GM19397 (cell line): ENCODE results near the gene LAMB3.

ENCODE experiments used
- ATAC-seq: cut with Tn5 transposase; IDR thresholded peaks from one replicate; pipeline ENCODE4 v1.9.1; 2021; ENCODE audit warnings: mild to moderate bottlenecking, moderate library complexity; ENCODE audit not compliant: unreplicated experiment

The LAMB3 gene

DNA sequence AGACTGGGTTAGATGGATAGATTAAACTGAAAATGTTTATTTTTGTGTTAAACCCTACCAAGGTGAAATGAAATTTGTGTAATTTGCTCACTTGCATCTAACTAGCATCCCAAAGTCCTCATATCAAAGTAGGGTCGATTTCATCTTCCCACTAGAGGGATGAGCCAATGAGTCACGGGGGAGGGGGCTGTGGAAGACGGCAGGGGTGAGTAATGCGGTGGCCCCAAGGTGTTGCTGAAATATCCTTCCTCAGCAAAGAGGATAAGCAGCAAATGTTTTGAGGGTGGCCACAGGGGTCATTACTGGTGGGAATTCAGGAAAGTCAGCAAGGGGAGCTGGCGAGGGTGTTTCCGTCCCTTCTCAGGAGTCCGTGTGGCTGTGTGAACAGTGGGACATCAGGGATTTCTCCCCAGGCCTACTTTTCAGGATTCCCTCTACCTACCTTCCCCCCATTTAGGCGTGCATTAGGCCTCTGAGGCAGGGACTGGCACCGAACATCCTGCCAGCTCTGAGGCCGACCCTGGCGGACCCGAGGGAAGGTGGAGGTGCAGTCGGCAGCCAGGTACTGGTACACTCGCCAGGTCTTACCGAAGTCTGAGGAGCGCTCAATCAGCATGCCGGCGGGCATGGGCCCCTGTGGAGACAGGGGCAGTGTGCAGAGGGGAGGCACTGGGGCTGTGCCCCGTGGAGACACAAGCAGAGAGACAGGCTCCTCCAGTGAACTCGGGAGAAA, 18.1 kb downstream of the LAMB3 start:
- ATAC-seq: no peak

DNA sequence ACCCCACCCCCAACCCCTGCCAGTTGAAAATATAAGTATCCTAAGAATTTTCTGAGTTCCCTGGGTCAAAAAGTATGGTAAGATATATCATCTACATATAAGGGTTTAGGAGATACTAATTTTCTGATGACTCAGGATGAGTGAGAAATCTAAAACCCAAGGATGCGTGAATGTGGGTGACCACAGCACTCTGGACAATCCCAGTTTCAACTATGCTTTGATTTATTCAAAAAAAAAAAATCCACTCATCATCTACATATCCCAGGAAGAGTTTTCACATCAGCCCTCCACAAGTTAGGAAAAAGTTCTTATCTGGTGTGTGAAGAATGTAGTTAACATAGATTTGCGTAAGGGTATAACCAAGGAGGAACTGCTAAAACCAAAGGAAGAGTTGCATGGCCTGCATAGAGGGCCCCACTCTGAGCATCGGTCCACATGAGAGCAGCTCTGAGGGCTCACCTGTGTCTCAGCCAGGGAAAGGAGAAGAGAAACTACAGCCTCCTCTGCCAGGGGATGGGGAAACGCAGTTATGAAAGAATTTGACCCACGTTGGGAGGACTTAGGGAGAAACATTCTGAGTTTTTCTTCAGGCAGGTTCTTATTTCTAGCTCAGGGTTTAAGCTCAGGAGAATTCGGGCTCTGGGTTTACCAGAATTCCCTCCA, 18.8 kb downstream of the LAMB3 start:
- no peak for ATAC-seq

DNA sequence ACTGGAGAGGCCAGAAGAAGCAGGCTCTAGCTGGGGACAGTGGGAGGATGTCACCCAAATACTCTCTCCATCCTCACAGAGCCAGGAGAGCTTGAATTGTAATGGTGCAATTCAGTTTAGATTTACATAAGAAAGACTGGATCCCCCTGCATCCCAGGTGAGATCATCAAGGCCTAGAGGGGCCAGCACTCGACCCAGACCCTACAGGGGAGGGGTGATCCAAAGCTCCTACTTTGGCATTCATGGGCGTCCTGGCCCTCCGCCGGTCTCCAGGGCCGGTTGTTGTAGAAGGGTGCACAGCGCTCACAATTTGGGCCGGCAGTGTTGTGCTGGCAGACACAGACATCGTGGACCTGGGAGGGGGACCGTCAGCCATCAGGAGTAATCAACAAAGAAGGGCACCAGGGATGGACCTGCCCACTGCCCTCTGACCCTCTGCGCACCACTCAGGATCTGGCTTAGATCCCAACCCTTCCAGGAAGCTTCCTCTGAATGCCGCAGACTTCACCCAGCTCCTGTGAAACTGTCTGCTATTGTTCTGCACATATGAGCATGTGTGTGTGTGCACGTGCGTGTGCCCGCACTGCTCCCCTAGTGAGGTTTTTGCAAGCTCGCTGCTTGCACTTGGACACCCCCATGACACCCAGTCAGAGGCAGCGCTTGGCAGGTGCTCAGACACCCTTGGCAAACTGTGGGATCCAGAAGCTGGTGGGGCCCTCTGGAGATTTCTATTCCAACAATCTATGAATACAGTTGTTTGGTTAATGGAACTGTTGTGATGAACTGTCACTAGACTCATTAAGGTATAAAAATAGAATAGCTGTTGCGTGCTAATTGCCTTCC, 21.6 kb downstream of the LAMB3 start:
- no peak for ATAC-seq

DNA sequence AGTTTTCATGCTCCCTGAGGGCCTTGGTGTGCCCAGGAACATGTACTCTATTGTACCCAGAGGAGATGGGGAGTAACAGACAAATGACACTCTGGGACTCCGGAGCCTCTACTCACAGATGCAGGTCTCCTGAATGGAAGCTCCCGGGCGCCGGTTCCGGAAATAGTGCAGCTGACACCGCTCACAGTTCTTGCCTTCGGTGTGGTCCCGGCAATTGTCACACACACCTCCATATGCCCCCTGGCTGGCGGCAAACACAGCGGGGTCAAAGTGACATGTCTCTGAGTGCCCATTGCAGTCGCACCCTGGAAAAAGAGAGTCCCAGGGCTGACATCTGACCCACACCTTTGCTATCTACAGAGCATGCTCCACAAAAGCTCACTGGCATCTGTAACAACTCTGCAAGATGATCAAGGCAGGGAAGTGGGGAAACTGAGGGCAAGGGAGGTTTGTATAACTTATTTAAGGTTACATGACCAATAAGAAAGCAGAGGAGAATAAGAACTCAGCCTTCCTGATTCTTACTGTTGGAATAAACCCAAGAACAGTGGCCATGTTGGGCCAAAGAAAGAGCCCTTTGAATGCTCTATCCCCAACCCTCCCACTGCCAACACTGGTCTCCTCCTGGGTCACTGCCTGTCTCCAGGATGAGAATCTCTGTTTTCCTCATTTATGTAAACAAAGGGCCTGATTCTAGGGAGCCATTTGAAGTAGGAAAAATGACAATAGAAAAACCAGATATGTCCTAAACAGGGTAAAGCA, 22.4 kb downstream of the LAMB3 start:
- no peak for ATAC-seq

DNA sequence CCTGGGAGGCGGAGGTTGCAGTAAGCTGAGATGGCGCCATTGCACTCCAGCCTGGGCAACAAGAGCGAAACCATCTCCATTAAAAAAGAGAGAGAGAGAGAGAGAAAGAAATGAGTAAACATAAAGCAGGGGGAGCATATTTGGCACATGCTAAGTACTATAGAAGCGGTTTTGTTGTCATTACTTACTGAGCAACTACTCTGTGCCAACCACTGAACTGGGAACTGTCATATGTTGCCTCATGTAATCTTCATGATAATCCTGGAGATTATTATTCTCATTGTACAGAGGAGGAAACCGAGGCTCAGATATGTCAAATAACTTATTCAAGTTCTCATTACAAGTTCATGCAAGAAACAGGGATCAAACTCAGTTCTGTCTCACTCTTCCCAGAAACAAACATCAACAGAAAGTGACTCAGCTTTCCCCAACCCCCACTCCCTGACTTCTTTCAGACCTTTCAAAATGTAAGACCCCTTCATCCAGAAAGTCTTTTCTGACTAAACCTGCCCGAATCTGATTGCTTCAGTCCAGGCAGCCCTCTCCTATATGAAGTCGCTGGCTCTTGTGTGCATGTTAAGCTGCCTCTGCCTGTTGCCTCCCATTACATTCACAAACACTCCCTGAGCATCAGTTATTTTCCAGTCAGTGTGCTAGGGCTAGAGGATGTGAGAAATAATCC, 23.5 kb downstream of the LAMB3 start:
- no peak for ATAC-seq

DNA sequence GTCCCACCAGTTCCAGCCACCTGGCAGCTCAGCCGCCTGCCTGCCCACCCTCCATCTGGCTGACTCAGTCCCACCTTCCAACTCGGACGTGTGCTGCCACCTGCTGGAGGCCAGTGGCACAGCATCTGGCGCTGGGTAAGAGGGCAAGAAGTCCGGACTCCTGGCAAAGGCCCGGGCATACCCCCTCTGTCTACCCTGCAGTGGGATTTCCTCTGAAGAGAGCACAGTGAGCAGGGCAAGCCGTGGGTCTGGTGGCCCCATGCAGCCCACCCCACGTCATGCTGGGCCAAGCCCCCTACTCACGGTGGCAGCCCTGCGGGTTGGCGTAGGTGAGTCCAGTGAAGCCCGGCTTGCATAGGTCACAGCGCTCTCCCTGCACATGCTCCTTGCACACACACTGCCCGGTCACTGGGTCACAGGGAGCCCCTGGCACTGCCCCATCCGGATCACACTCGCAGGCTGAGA, 24.5 kb downstream of the LAMB3 start:
- peak; percentile 69 for ATAC-seq

DNA sequence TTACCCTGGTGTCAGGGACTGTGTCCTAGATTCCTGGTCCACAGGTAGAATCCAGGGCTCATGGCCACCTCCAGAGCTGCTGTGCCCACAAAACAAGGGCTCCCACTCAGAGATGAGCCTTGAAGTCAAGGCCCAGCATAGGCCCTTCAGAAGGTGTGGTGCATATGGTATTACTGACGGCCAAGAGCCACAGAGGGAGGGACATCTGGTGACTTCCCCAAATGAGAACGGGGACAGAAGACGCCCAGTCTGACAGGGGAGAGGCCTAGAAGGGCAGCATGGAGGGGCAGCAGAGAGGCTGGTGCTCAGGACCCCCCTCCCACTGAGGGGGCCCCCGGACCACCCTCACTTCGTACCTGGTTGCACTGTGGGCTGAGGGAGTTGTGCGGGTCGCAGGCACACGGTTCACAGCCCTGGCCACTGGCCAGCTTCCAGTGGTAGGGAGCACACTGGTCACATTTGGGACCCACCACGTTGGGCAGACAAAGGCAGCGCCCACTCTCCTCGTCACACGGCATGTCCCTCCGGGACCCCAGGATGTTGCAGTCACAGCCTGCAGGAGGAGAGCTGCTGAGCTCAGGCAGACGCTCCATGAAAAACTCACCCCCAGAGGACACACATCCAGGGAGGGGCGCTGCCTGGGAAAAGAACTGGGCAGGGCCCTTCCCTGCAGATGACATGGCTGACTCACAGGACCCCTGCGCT, 25.0 kb downstream of the LAMB3 start:
- peak; percentile 10 for ATAC-seq

DNA sequence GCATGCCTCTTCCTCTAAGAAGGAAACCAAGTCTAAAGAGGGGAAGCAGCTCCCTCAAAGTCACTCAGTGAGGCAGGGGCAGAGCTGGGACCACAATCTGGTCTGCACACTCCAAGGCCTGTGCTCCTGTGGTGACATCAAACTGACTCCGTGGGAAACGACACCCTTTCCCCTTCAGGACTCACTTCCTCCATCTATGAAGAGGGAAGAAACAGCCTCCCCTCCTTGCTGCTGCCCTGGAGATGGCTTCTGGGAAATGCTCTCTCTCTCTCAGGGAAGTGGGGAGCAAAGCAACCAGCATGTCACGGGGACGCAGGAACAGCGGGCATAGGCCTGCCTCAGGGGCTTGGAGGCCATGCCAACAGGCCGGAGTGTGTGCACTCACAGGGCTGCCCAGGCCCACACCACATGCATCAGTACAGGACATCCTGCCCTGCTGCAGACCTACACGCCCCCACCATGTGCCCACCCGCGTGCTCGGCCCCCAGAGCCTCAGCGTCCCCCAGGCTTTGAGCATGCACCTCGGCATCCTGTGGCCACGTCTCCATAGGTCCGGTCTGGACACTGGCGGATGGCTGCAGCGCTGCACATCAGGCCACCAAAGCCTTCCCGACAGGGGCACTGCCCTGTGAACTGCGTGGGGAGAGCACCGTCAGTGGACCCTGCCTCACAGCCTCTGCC, 25.7 kb downstream of the LAMB3 start:
- ATAC-seq: no peak

DNA sequence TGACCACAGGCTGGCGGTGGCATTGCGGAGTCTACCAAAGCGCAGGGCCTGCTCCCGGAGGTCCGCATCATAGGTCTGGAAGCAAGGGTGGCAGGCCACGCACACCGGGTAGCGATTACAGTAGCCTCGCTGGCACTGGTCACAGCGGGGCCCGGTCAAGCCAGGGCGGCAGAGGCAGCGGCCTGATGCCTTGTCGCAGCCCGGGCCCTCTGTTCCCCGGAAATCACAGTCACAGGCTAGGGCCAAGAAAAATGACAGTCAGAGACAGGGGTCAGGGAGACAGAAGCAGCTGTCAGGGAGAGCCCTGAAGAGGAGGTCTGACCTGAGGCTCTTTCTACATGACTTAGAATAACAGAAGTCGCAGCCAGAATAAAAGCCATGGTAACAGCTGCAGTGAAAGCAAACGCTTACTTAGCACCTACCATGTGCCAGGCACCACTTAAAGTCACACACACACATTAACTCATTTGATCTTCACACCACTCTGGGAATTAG, 26.4 kb downstream of the LAMB3 start:
- ATAC-seq: no peak

DNA sequence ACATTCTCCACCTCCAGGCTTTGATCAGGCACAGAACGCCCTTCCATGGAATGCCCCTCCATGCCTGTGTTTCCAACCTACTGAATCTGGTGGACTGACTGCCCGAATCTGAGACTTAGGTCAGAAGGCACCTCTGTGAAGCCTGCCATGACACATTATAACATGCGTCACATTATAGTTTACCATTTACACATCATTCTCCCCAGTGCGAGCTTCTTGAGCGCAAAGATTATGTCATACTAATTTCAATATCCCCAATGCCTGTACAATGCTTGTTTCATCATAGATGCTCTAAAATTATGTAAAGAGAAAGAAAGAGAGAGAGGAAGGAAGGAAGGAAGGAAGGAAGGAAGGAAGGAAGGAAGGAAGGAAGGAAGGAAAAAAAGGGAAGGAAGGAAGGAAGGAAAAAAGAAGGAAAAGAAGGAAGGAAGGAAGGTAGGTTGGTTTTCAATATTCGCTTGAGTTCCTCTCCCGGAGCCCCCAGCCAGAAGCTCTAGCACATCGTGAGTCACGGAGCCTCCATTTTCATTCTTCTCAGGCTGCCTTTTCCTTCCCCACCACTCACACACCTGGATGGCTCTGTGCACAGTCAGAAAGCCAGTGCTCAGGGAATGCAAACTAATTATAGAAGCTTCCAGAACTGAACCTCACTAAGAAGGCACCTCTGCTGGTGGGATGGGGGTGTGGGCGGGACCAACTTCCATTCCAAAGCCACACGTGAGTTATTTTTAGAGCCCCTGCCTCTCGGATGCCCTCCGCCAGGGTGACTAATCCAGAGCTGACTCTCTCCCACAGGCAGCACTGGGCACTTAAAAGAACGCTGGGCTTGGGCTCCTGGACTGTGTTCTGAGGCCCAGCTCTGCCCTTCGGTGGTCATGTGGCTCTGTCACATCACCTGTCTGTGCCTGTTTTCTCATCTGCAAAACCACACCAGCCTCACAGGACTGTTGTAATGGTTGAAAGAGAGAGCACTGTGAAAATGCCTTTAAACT, 27.4 kb downstream of the LAMB3 start:
- no peak for ATAC-seq

DNA sequence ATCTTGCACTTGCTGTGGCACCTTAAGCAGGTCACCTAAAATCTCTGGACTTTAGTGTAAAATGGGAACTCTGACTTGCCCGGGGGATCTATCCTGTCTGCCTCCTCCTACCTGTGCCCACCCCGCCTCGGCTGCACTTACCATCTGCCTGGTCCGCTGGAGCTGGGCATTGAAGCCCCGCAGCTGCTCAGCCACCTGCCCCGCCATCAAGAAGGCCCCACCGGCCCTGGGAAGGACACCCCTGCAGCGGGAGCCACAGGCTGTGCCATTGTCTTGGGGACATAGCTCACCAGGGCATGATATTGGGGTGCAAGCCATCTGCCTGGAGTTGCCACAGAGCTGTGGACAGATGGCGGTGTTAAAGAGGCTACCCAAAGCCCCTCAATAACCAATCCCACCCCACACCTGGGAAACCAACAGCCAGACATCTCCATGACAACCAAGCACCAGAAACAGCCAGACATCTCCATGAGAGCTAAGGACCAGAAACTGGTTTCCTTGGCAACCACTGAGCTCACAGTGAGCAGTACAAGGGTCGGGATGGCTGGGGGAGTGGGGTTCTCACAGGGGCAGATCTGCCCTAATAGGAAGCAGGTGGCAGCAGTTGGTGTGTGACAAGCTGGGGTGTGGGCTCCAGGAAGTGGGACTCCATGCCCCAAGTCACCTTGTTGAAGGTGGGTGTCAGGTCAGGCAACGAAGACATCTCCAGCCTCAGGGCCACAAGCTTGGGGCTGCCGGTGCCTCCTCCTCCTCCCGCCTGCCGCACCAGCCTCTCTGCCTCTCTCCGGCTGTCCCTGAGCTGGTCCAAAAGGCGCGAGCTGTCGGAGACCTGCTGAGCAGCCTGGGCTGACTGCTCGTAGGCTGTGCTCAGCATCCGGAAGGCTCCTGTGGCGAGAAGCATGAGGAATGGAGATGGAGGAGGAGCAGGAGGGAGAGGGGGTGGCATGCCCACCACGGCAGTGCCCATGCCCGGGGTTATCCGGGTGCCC, 29.1 kb downstream of the LAMB3 start:
- no peak for ATAC-seq

DNA sequence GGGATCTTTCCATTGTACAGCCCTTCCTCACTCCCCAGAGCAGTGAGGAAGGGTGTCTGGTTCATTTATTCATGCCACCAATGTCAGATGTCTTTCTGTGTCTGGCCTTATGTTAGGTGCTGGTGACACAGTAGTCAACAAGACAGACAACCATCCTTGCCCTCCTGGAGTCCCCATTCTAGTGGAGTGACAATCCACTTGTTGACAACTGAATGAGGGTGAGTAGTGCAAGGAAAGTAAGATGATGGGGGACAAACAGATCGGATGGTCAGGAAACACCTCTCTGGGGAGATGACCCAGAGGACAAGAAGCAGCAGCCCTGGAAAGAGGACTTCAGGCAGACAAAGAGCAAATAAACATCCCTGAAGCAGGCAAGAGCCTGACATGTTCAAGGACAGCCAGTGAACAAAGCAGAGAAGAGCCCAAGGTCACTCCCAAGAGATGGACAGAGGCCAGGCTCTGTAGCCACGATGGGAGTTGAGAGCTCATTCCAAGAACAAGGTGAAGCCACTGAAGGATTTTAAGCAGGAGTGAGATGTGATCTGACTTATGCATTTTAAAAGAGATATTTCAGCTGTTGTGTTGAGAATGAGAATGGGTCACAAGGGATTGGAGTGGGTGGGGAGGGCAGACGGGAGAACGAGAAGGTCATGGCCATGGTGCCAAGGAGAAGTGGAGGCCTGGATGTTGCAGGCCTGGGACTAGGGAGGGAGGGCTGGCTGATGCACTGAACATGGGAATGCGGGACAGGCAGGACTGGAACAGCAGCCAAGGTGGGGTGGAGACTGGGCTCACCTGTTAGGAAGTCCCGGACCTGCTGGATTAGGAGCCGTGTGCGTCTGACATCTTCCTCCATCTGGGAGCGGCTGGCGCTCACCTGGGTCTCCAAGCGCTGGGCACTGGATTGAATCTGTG, 30.2 kb downstream of the LAMB3 start:
- no peak for ATAC-seq

DNA sequence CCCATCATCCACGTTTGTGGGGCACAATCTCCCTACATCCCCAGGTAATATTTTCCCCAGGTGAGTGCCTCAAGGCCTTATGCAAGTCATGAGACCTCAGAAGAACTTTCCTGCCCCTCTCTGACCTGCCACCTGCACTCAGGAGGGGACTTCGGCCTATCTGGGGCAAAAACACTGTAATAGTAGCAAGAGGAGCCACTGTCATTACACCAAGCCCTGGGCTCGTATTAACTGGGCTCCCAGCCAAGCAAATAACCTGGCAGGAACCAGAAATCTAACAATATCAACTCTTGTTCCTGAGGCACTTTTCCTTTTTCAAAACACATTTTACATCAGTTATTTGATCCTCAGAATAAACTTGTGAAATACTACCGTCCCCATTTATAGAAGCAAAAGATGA, 30.9 kb downstream of the LAMB3 start:
- no peak for ATAC-seq

DNA sequence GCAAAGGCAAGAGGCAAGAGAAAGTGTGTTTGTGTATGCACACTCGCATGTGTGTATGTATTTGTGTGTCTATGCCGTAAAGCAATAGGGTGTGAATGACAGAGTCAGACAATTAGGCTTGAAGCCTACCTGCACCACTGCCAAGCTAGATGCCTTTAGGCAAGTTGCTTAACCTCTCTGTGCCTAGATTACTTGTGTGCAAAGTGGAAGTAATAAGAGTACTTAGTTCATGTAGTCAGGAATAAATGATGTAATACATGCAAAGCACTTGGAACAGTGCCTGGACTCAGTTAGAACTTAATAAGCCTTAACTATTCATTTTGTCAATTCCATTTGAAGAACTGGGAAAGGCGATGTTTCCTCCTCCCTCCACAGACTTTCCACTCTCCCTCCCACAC, 31.7 kb downstream of the LAMB3 start:
- no peak for ATAC-seq

DNA sequence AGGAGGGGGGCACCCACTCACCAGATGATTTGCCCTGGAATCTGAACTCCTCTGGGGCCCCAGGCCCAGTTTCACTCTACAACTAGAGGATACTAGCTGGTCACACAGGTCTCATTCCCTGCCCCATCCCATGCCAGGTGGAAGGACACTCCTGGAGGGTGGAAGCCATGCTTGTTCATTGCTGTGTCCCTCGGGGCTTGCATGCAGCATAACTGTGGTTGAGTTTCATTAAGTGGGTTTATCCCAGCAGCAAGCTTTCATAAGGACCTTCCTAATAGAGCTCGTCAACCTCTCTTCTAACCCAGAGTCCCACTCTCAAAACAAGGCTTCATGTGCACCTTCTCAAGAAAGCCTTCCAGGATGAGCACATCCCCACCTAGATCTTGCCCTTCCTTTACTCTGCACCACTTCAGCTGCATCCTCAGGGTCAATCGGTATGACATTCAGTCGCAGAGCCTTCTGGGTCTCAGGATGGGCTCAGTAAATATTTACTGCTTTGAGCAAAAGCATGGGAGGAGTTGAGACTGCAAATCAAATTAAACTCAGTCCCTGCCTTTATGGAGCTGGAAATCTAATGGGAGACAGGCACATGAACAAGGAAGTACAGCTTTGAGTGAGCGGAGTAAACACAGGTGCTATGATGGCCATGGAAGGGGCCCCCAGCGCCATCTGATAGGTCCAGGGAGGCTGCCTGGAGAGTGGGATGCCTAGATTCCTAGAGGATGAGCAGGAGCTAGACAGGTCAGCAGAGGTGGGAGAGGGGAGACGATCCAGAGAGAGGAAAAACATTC, 32.3 kb downstream of the LAMB3 start:
- no peak for ATAC-seq
